GM12878 (cell line): ENCODE data around the gene LRRC55. TPM values are rescaled to one million over a fixed set of nuclear protein-coding genes. Genes with fewer than 3 reads are reported as not detected.

Source experiments
- ATAC-seq: fragments of 200-7000 bp; cut with Tn5 transposase; 3 replicates; pipeline ENCODE4 v1.9.1; 2020; ENCODE audit warnings: mild to moderate bottlenecking, moderate library complexity
- BruUV-seq: library from RNA; stranded (reverse); fragments of 400-500 nt; replicated peaks from 2 replicates; lab custom pipeline; 2021; lab: Mats Ljungman, UMichigan
- CTCF ChIA-PET: fragments of 300-600 bp; sonication (Branson Sonifier 250); formaldehyde crosslinking; extraction: SDS; loops from one replicate; lab custom pipeline; 2021; ENCODE audit warnings: inconsistent platforms; lab: Yijun Ruan, JAX
- POLR2A ChIA-PET: fragments of 350-600 bp; formaldehyde crosslinking; extraction: SDS; loops from one replicate; lab custom pipeline; 2021; ENCODE audit warnings: inconsistent platforms; lab: Charles Lee
- RAD21 ChIA-PET: fragments of 300-600 bp; sonication (Branson Sonifier 250); formaldehyde crosslinking; loops from one replicate; lab custom pipeline; 2023; ENCODE audit warnings: antibody characterized with exemption; ENCODE audit not compliant: unreplicated experiment; lab: Charles Lee
- SMC1A ChIA-PET: fragments of 300-600 bp; sonication (Branson Sonifier 250); formaldehyde crosslinking; loops from one replicate; lab custom pipeline; 2023; ENCODE audit not compliant: unreplicated experiment, uncharacterized antibody; lab: Charles Lee
- DNase-seq: peaks from one replicate; pipeline ENCODE4 v3.0.0-alpha.2; 2011; ENCODE audit warnings: low read depth, low spot score
- FAIRE-seq: peaks from 3 replicates; lab custom pipeline; 2011; peaks lifted over from hg19 to GRCh38; lab: Jason Lieb, UNC
- H2AFZ ChIP-seq: 2 replicates; pipeline ENCODE4 v1.6.0; 2011; ENCODE audit warnings: low read depth, low read length, control low read depth; ENCODE audit not compliant: control insufficient read depth
- H3K27ac ChIP-seq: 2 replicates; pipeline ENCODE4 v1.5.1; 2011; ENCODE audit warnings: control low read depth; ENCODE audit not compliant: control insufficient read depth, insufficient read depth
- H3K27me3 ChIP-seq, 2 experiments: replicated peaks in 1 of 2; 2 replicates each; pipeline versions ENCODE4 v1.6.0 to v1.6.1; 2011; ENCODE audit warnings: low read length in 1 of 2; ENCODE audit not compliant: control insufficient read depth in 2 of 2, insufficient read depth in 2 of 2
- H3K36me3 ChIP-seq, 2 experiments: 2 replicates each; pipeline ENCODE4 v1.5.1; 2011; ENCODE audit warnings: low read length in 1 of 2; ENCODE audit not compliant: control insufficient read depth in 2 of 2, insufficient read depth in 2 of 2
- H3K4me1 ChIP-seq: 2 replicates; pipeline ENCODE4 v1.6.1; 2011; ENCODE audit warnings: mild to moderate bottlenecking, low read length, moderate library complexity, mixed read lengths; ENCODE audit not compliant: control insufficient read depth, insufficient read depth
- H3K4me2 ChIP-seq: 2 replicates; pipeline ENCODE4 v1.6.0; 2011; ENCODE audit warnings: control low read depth; ENCODE audit not compliant: control insufficient read depth, insufficient read depth
- H3K4me3 ChIP-seq: fragments of 200-600 bp; sonication (generic); 2 replicates; pipeline ENCODE4 v1.5.1; 2016
- H3K79me2 ChIP-seq: 2 replicates; pipeline ENCODE4 v1.6.0; 2011; ENCODE audit warnings: low read length; ENCODE audit not compliant: control insufficient read depth, insufficient read depth
- H3K9ac ChIP-seq: 2 replicates; pipeline ENCODE4 v1.8.0; 2011; ENCODE audit warnings: low read length, control low read depth, mixed read lengths; ENCODE audit not compliant: control insufficient read depth, insufficient read depth
- H3K9me3 ChIP-seq: replicated peaks from 3 replicates; pipeline ENCODE4 v1.5.1; 2011; ENCODE audit warnings: mild to moderate bottlenecking, low read length; ENCODE audit not compliant: control insufficient read depth, insufficient read depth
- H4K20me1 ChIP-seq: 2 replicates; pipeline ENCODE4 v1.6.0; 2011; ENCODE audit not compliant: control insufficient read depth, insufficient read depth
- BCL11A ChIP-seq: IDR thresholded peaks from 2 replicates; pipeline ENCODE4 v1.6.1; 2011; ENCODE audit warnings: low read depth, low read length
- IRF5 ChIP-seq: fragments of 450-650 bp; IDR thresholded peaks from 2 replicates; pipeline ENCODE4 v1.6.1; 2017; ENCODE audit warnings: borderline replicate concordance
- JUND ChIP-seq: IDR thresholded peaks from 2 replicates; pipeline ENCODE4 v1.6.1; 2012; ENCODE audit warnings: low read depth, mild to moderate bottlenecking, low read length, improper control_type of control experiment, moderate library complexity
- MYC ChIP-seq: IDR thresholded peaks from 2 replicates; pipeline ENCODE4 v1.6.1; 2011; ENCODE audit warnings: mild to moderate bottlenecking, low read length, moderate library complexity, inconsistent platforms; ENCODE audit not compliant: insufficient read depth, insufficient replicate concordance, insufficient read length, severe bottlenecking
- POLR2A ChIP-seq: IDR thresholded peaks from 2 replicates; pipeline ENCODE4 v1.6.1; 2011; ENCODE audit warnings: low read depth, mild to moderate bottlenecking, low read length
- RAD21 ChIP-seq: IDR thresholded peaks from 2 replicates; pipeline ENCODE4 v1.6.1; 2011; ENCODE audit warnings: mild to moderate bottlenecking, low read depth, low read length, moderate library complexity; ENCODE audit not compliant: insufficient read depth
- SKIL ChIP-seq: fragments of 450-650 bp; IDR thresholded peaks from 2 replicates; pipeline ENCODE4 v1.6.1; 2017; ENCODE audit warnings: mild to moderate bottlenecking, low read depth, inconsistent platforms; ENCODE audit not compliant: poor library complexity, severe bottlenecking
- SPI1 ChIP-seq: IDR thresholded peaks from 2 replicates; pipeline ENCODE4 v1.6.1; 2011; ENCODE audit warnings: low read depth, mild to moderate bottlenecking, low read length, moderate library complexity, borderline replicate concordance; ENCODE audit not compliant: insufficient read depth
- STAT3 ChIP-seq: IDR thresholded peaks from 2 replicates; pipeline ENCODE4 v1.6.1; 2011; ENCODE audit warnings: low read depth, low read length, improper control_type of control experiment
- YY1 ChIP-seq: IDR thresholded peaks from 2 replicates; pipeline ENCODE4 v1.6.1; 2011; ENCODE audit warnings: low read depth, mild to moderate bottlenecking, low read length
- WGBS: methylation state at CpG from one replicate; pipeline ENCODE4 v1.1.6; 2016; ENCODE audit warnings: low lambda C conversion rate; ENCODE audit not compliant: insufficient replicate concordance, insufficient coverage; ENCODE audit errors: missing lambda C conversion rate; 5-methylcytosine and 5-hydroxymethylcytosine counted together
- in situ Hi-C: fragments of 300-500 bp; cut with MboI; formaldehyde crosslinking; loops from 9 replicates; pipeline ENCODE4 v1.14.3; 2018; ENCODE audit warnings: mixed read lengths
- intact Hi-C: fragments of 100-400 bp; cut with micrococcal nuclease; formaldehyde crosslinking; loops from one replicate; pipeline ENCODE4 v1.14.2; 2022; ENCODE audit not compliant: unreplicated experiment
- polyA plus RNA-seq, 11 experiments: library from polyadenylated mRNA; depleted of rRNA in 4 of 11; unstranded in 6 of 11; stranded (reverse) in 5 of 11; fragments of >200 nt; fragmentation: Nextera tagmentation in 4 of 11; fragmentation: Illumina TruSeq in 1 of 11; extraction: Ambion mirVana in 4 of 11; extraction: Trizol in 1 of 11; gene quantifications; 1 replicate in 1 of 11; 2 replicates in 10 of 11; pipeline versions ENCODE4 v1.2.1 to v1.2.3, GENCODE V29; 2011 to 2016; ENCODE audit warnings: inconsistent platforms in 2 of 11, missing spikeins in 2 of 11, low read depth in 1 of 11
- total RNA-seq, 4 experiments: library from RNA; depleted of rRNA in 3 of 4; stranded (reverse); fragments of >200 nt in 3 of 4; fragmentation: Illumina TruSeq in 1 of 4; extraction: Trizol in 1 of 4; gene quantifications; 2 replicates each; pipeline versions ENCODE4 v1.2.1 to v1.2.3, GENCODE V29; 2013 to 2021

Gene LRRC55
- total and polyA plus RNA-seq, 10 of the 15 experiments (the other 5 are each of a cell fraction or from before 2014, with no cell fraction given) = 0.01 to 0.04 TPM; not detected in 8

DNA sequence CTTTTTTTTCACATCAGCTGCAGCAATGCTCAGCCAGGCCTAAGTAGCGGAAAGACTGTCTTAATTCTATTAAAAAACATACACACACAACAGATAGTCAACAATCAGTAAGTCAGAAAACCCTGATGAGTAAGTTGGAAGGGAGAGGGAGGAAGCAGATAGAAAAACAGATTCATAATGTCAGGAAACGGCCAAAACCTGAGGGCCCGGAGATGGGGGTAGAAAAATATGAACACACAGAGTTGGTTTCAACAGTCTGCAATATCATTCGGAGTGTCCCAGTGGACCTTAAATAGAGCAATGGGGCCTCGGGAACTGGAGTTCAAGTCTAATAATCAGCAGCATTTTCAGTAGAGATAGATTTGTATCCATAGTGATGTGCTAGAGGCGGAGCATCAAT is 14.8 kb downstream of the LRRC55 start:
- Histone ChIP-seq H2AFZ (no peak overlapping the region), H3K79me2 (no peaks in the 10 kb centered on the region), H3K4me3 (no peak overlapping the region), H3K9ac (no peak overlapping the region), H3K9me3 (no peaks in the 10 kb centered on the region), H3K4me1 (no peaks in the 10 kb centered on the region), H3K36me3 (no peaks in the 10 kb centered on the region), H3K27me3 (no peaks in the 10 kb centered on the region), H4K20me1 (no peaks in the 10 kb centered on the region), H3K4me2 (no peak overlapping the region), H3K27ac (no peak overlapping the region)
- in situ Hi-C loops (no loop called here), intact Hi-C loops (loop anchor here (10.0 kb wide), 1 partner anchor 68 kb away; no protein-coding TSS in a partner anchor)
- ATAC-seq (no peak), DNase-seq (no peak), FAIRE-seq (no peak)
- TF ChIP-seq JUND (no peak), STAT3 (no peak), SPI1 (no peak), YY1 (no peak), RAD21 (no peak), IRF5 (no peak), SKIL (no peak), MYC (no peak), POLR2A (no peak), BCL11A (no peak)
- SMC1A ChIA-PET = no interaction called here
- POLR2A ChIA-PET = no interaction called here
- BruUV-seq = no TSS peak
- RAD21 ChIA-PET = no interaction called here
- CTCF ChIA-PET = no interaction called here
- 40% methylated on average over 6 of the region's 6 CpGs for WGBS
